Fibroblast of mammary gland (primary cell): ENCODE data around the gene VRK2.
A peak's percentile ranks its signal among the peaks of the same experiment; 100 is the strongest.

Source experiments
- DNase-seq: peaks from one replicate; pipeline ENCODE4 v3.0.0-alpha.2; 2010; ENCODE audit warnings: low read depth
- H3K4me3 ChIP-seq: 2 replicates; pipeline ENCODE4 v1.5.1; 2011; ENCODE audit warnings: low read depth, mild to moderate bottlenecking, low read length, moderate library complexity; ENCODE audit not compliant: control insufficient read depth
- CTCF ChIP-seq: conservative IDR thresholded peaks from 2 replicates; pipeline ENCODE4 v1.5.1; 2011; ENCODE audit warnings: low read depth, low read length, inconsistent platforms; ENCODE audit not compliant: control insufficient read depth, insufficient read depth

VRK2 gene

GRCh38 chr2:58202404-58202803 lies 155.8 kb downstream of the VRK2 start:
- TF ChIP-seq CTCF = no peak
- no peak overlapping the region for H3K4me3 ChIP-seq
- DNase-seq = no peak

- no peak overlapping the region for H3K4me3 ChIP-seq
- no peak for TF ChIP-seq CTCF
- no peak for DNase-seq
Measured at GRCh38 chr2:58203018-58203417, 156.4 kb downstream of the VRK2 start.

- no peak for TF ChIP-seq CTCF
- DNase-seq = peak; percentile 5
- no peak overlapping the region for H3K4me3 ChIP-seq
Measured at GRCh38 chr2:58204195-58204959, 157.8 kb downstream of the VRK2 start.

- TF ChIP-seq CTCF = no peak
- no peak for DNase-seq
- H3K4me3 ChIP-seq = no peak overlapping the region
Measured at GRCh38 chr2:58206785-58207184, 160.2 kb downstream of the VRK2 start.

GRCh38 chr2:58207189-58207588 lies 160.6 kb downstream of the VRK2 start:
- DNase-seq = no peak
- no peak for TF ChIP-seq CTCF
- H3K4me3 ChIP-seq = no peak overlapping the region
